ENCODE data around the gene CHAMP1.
"Not testable (repeated sequence)": the region's sequence is repeated elsewhere in the genome, so short reads cannot be mapped to it uniquely, and the experiment has no call there.

DNA sequence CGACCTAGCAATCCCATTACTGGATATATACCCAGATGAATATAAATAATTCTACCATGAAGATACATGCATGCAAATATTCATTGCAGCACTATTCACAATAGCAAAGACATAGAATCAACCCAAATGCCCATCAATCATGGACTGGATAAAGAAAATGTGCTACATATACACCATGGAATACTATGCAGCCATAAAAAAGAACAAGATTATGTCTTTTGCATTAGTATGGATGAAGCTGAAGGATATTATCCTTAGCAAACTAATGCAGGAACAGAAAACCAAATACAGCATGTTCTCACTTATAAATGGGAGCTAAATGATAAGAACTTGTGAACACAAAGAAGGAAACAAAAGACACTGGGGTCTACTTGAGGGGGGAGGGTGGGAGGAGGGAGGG lies 22.2 kb downstream of the CHAMP1 start:
- TF ChIP-seq, protein P1, sequence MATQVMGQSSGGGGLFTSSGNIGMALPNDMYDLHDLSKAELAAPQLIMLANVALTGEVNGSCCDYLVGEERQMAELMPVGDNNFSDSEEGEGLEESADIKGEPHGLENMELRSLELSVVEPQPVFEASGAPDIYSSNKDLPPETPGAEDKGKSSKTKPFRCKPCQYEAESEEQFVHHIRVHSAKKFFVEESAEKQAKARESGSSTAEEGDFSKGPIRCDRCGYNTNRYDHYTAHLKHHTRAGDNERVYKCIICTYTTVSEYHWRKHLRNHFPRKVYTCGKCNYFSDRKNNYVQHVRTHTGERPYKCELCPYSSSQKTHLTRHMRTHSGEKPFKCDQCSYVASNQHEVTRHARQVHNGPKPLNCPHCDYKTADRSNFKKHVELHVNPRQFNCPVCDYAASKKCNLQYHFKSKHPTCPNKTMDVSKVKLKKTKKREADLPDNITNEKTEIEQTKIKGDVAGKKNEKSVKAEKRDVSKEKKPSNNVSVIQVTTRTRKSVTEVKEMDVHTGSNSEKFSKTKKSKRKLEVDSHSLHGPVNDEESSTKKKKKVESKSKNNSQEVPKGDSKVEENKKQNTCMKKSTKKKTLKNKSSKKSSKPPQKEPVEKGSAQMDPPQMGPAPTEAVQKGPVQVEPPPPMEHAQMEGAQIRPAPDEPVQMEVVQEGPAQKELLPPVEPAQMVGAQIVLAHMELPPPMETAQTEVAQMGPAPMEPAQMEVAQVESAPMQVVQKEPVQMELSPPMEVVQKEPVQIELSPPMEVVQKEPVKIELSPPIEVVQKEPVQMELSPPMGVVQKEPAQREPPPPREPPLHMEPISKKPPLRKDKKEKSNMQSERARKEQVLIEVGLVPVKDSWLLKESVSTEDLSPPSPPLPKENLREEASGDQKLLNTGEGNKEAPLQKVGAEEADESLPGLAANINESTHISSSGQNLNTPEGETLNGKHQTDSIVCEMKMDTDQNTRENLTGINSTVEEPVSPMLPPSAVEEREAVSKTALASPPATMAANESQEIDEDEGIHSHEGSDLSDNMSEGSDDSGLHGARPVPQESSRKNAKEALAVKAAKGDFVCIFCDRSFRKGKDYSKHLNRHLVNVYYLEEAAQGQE (IDR thresholded peaks at IDR 0.05; ENCODE audit: insufficient replicate concordance, low read depth), result not testable (repeated sequence)
- TF ChIP-seq CTCF (IDR thresholded peaks at IDR 0.05; ENCODE audit: insufficient read depth, low read length), result not testable (repeated sequence)

Measured in HL-60 (cell line).